ENCODE measurements around the gene PARP14. TPM values are rescaled to one million over a fixed set of nuclear protein-coding genes. Genes with fewer than 3 reads are reported as not detected.

Gene PARP14
- total RNA-seq, 1 experiment from 2014 or later = 17.4 TPM

DNA sequence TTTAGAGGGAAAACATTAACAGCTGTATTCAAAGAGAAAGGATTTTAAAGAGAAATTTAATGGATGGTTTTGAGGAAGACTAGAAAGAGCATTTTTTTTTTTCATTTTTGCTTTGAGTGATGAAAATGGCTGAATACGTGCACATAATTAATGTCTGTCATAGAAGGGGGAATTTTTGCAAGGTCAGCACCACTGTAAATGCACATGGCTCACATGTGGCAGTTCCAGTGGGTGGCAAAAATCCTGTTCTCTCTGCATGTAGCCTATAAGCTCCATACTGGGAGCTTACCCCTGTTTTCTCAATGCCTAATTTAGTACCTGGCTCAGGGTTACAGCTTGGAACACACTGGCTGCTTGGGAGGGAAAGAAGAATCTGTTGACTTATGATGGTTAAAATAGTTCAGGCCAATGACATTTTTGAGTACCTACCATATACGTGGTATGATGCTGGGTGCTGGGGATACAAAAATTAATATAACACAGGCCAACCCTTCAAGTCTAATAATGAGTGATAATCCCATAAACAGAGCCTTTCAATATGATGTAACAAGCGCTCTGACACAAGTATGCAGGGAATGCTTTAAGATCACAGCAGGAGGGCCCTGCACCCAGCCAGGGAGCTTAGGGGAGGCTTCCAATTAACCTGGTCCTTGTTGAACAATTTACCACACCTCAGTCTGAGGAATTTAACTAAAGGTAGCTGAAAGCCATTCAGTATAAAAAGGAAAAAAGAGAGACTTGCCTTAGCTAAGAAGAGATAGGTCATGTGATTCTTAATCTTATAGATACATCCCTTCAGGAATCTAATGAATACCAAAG, 80.0 kb downstream of the PARP14 start:
- no peaks in the 10 kb centered on the region for H3K9me3 ChIP-seq (ENCODE audit: control insufficient read depth, low read depth, low read length)
- H3K4me1 ChIP-seq (ENCODE audit: insufficient read depth, low read length) = no peaks in the 10 kb centered on the region; the same call in 1 of the 2 replicates
- Mint-ChIP-seq H3K27ac (peak overlapping the region; percentile 33 to 98 (median 78); a peak in 6 of 7 replicates), H3K9me3 (no peaks in the 10 kb centered on the region), H3K4me1 (peaks cover 15 to 32% of the 10 kb centered on the region in 2 experiments), H3K4me3 (peak overlapping the region in 1 of 2 experiments; percentile 12; a peak in 3 of 5 replicates), H3K36me3 (ENCODE audit: insufficient read depth in 1 of 3, low read depth in 3 of 3) (no peaks in the 10 kb centered on the region), H3K27me3 (ENCODE audit: low read depth) (no peaks in the 10 kb centered on the region)
- no peak overlapping the region for H3K23ac ChIP-seq (ENCODE audit: insufficient read length, low read depth, low read length)
- no peaks in the 10 kb centered on the region for H3K27me3 ChIP-seq (ENCODE audit: insufficient read depth, low read length)
- H3K56ac ChIP-seq (ENCODE audit: insufficient read length, low read depth, low read length) = no peak overlapping the region
- H2AK5ac ChIP-seq (ENCODE audit: insufficient read length, low read length) = no peak overlapping the region
- H4K8ac ChIP-seq (replicated peaks; ENCODE audit: insufficient read length, low read depth, low read length) = no peak overlapping the region
- H3K4ac ChIP-seq (ENCODE audit: low read depth, low read length) = no peak overlapping the region
- H3K18ac ChIP-seq (ENCODE audit: insufficient read length, low read depth, low read length) = no peak overlapping the region
- WGBS (ENCODE audit: extremely low coverage, insufficient read length, low lambda C conversion rate) = no CpG with 5 or more reads among the region's 3 CpGs
- no peaks in the 10 kb centered on the region for H4K20me1 ChIP-seq (ENCODE audit: control insufficient read depth, insufficient read depth, insufficient read length)
- no peak overlapping the region for H2BK12ac ChIP-seq (ENCODE audit: insufficient read length, low read depth, low read length)
- no peak overlapping the region for H3K4me2 ChIP-seq (ENCODE audit: insufficient read depth, insufficient read length, low read length)
- H4K91ac ChIP-seq (ENCODE audit: insufficient read length, low read depth, low read length) = no peak overlapping the region
- no peak overlapping the region for H2BK120ac ChIP-seq (ENCODE audit: low read depth, low read length, poor library complexity, severe bottlenecking)
- no peak overlapping the region for H2BK15ac ChIP-seq (ENCODE audit: low read depth, low read length)
- H3T11ph ChIP-seq (ENCODE audit: low read length) = no peak overlapping the region
- no peak overlapping the region for H3K27ac ChIP-seq (ENCODE audit: insufficient read length, low read depth, low read length)
- TF ChIP-seq, protein P1, sequence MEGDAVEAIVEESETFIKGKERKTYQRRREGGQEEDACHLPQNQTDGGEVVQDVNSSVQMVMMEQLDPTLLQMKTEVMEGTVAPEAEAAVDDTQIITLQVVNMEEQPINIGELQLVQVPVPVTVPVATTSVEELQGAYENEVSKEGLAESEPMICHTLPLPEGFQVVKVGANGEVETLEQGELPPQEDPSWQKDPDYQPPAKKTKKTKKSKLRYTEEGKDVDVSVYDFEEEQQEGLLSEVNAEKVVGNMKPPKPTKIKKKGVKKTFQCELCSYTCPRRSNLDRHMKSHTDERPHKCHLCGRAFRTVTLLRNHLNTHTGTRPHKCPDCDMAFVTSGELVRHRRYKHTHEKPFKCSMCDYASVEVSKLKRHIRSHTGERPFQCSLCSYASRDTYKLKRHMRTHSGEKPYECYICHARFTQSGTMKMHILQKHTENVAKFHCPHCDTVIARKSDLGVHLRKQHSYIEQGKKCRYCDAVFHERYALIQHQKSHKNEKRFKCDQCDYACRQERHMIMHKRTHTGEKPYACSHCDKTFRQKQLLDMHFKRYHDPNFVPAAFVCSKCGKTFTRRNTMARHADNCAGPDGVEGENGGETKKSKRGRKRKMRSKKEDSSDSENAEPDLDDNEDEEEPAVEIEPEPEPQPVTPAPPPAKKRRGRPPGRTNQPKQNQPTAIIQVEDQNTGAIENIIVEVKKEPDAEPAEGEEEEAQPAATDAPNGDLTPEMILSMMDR (conservative IDR thresholded peaks at IDR 0.05) = no peak
- no peak overlapping the region for H2BK20ac ChIP-seq (ENCODE audit: low read depth, low read length, poor library complexity, severe bottlenecking)
- peak; percentile 49 for DNase-seq
- H3K79me2 ChIP-seq (ENCODE audit: insufficient read depth, low read length) = no peaks in the 10 kb centered on the region
- no peaks in the 10 kb centered on the region for H3K79me1 ChIP-seq (ENCODE audit: insufficient read depth, low read depth, low read length, poor library complexity, severe bottlenecking)
- H3K23me2 ChIP-seq (ENCODE audit: insufficient read length, low read depth, low read length, poor library complexity, severe bottlenecking) = no peaks in the 10 kb centered on the region
- H2AFZ ChIP-seq (ENCODE audit: low read length) = no peak overlapping the region
- H3K9ac ChIP-seq (ENCODE audit: extremely low read depth, insufficient read length, low read length) = no peak overlapping the region
- no peak overlapping the region for H3K14ac ChIP-seq (ENCODE audit: insufficient read depth, low read length)
- H2BK5ac ChIP-seq (ENCODE audit: insufficient read length, low read length) = no peak overlapping the region
- H4K5ac ChIP-seq (ENCODE audit: insufficient read length, low read depth, low read length) = no peak overlapping the region
